Measurements from ENCODE around the gene FER. TPM values are rescaled to one million over a fixed set of nuclear protein-coding genes. Genes with fewer than 3 reads are reported as not detected.

The FER gene
- total and polyA plus RNA-seq, 2 of the 13 experiments (the other 11 are each of a cell fraction or from before 2014, with no cell fraction given), result 7.9 to 29.0 TPM

- no peak for TF ChIP-seq ZNF737 (CRISPR knock-in tag; IDR thresholded peaks at IDR 0.05; ENCODE audit: borderline replicate concordance)
- TF ChIP-seq ZNF367 (CRISPR knock-in tag; IDR thresholded peaks at IDR 0.05; ENCODE audit: borderline replicate concordance), result no peak
- no peak for TF ChIP-seq ARID2 (CRISPR knock-in tag; IDR thresholded peaks at IDR 0.05; ENCODE audit: borderline replicate concordance)
- no peak for TF ChIP-seq ZNF569 (CRISPR knock-in tag; IDR thresholded peaks at IDR 0.05; ENCODE audit: borderline replicate concordance)
- TF ChIP-seq RFXANK (CRISPR knock-in tag; IDR thresholded peaks at IDR 0.05), result no peak
- 25% methylated on average over 2 of the region's 5 CpGs for WGBS (ENCODE audit: low lambda C conversion rate)
- Histone ChIP-seq H3K9ac (ENCODE audit: insufficient read depth, low read depth, low read length) (no peak overlapping the region), H3K79me2 (ENCODE audit: insufficient read depth, low read length) (no peaks in the 10 kb centered on the region), H3K4me1 (ENCODE audit: insufficient read depth, low read length) (no peaks in the 10 kb centered on the region), H2AFZ (ENCODE audit: low read length) (no peak overlapping the region), H3K27ac (ENCODE audit: extremely low read length, insufficient read depth, low read length) (no peak overlapping the region), H3K9me3 (ENCODE audit: low read length) (no peaks in the 10 kb centered on the region), H3K27me3 (ENCODE audit: control insufficient read depth in 1 of 2, insufficient read depth in 2 of 2, low read length in 2 of 2) (peaks cover 0 to 6% of the 10 kb centered on the region in 2 experiments; a peak in 3 of 5 replicates), H3K4me3 (replicated peaks in 1 of 3; ENCODE audit: insufficient read depth in 1 of 3, low read depth in 2 of 3, low read length in 3 of 3) (no peak overlapping the region), H4K20me1 (ENCODE audit: insufficient read depth, low read length) (no peaks in the 10 kb centered on the region), H3K4me2 (ENCODE audit: low read depth, low read length) (no peak overlapping the region), H3K36me3 (replicated peaks in 1 of 2; ENCODE audit: control insufficient read depth in 1 of 2, insufficient read depth in 2 of 2, low read length in 2 of 2) (no peaks in the 10 kb centered on the region)
- no peak for FAIRE-seq
- no peak for ATAC-seq
- BruUV-seq (replicated peaks), result no TSS peak
- DNase-seq (ENCODE audit: low spot score), result no peak
- CTCF ChIA-PET (ENCODE audit: low intra/inter-chr PET ratio, low total read pairs), result no interaction called here
- intact Hi-C loops (cut with micrococcal nuclease; ENCODE audit: unreplicated experiment), result no loop called here
- in situ Hi-C loops (cut with HindIII; ENCODE audit: extremely low pct_ligation_motif_present, low pct_unique_long_range_greater_than_20kb), result no loop called here
- POLR2A ChIA-PET, result no interaction called here
Observed at GRCh38 chr5:109239456-109239855, 491.8 kb downstream of the FER start.

- DNase-seq (ENCODE audit: low spot score), result no peak
- no peak for FAIRE-seq
- Histone ChIP-seq H3K27me3 (ENCODE audit: control insufficient read depth in 1 of 2, insufficient read depth in 2 of 2, low read length in 2 of 2) (peaks cover 0 to 6% of the 10 kb centered on the region in 2 experiments; a peak in 2 of 5 replicates), H4K20me1 (ENCODE audit: insufficient read depth, low read length) (no peaks in the 10 kb centered on the region), H3K4me3 (replicated peaks in 1 of 3; ENCODE audit: insufficient read depth in 1 of 3, low read depth in 2 of 3, low read length in 3 of 3) (no peak overlapping the region), H3K9me3 (ENCODE audit: low read length) (peaks cover 20% of the 10 kb centered on the region), H3K27ac (ENCODE audit: extremely low read length, insufficient read depth, low read length) (no peak overlapping the region), H3K79me2 (ENCODE audit: insufficient read depth, low read length) (no peaks in the 10 kb centered on the region), H3K9ac (ENCODE audit: insufficient read depth, low read depth, low read length) (no peak overlapping the region), H2AFZ (ENCODE audit: low read length) (no peak overlapping the region), H3K4me2 (ENCODE audit: low read depth, low read length) (no peak overlapping the region), H3K36me3 (replicated peaks in 1 of 2; ENCODE audit: control insufficient read depth in 1 of 2, insufficient read depth in 2 of 2, low read length in 2 of 2) (no peaks in the 10 kb centered on the region), H3K4me1 (ENCODE audit: insufficient read depth, low read length) (no peaks in the 10 kb centered on the region)
- ATAC-seq, result no peak
- ChIA-PET CTCF (ENCODE audit: low intra/inter-chr PET ratio, low total read pairs) (no interaction called here), POLR2A (no interaction called here)
- in situ Hi-C loops (cut with HindIII; ENCODE audit: extremely low pct_ligation_motif_present, low pct_unique_long_range_greater_than_20kb) (no loop called here), intact Hi-C loops (cut with micrococcal nuclease; ENCODE audit: unreplicated experiment) (no loop called here)
- BruUV-seq (replicated peaks), result no TSS peak
- TF ChIP-seq ZNF687 (CRISPR knock-in tag; IDR thresholded peaks at IDR 0.05) (no peak), TFDP1 (CRISPR knock-in tag; IDR thresholded peaks at IDR 0.05; ENCODE audit: borderline replicate concordance) (no peak), ZNF382 (CRISPR knock-in tag; IDR thresholded peaks at IDR 0.05; ENCODE audit: borderline replicate concordance) (no peak), GFI1 (CRISPR knock-in tag; IDR thresholded peaks at IDR 0.05; ENCODE audit: borderline replicate concordance) (no peak), ZNF460 (CRISPR knock-in tag; IDR thresholded peaks at IDR 0.05; ENCODE audit: borderline replicate concordance) (no peak), ZNF230 (CRISPR knock-in tag; IDR thresholded peaks at IDR 0.05) (no peak), ZSCAN25 (CRISPR knock-in tag; IDR thresholded peaks at IDR 0.05) (no peak), ZNF430 (CRISPR knock-in tag; IDR thresholded peaks at IDR 0.05) (no peak), ZNF878 (CRISPR knock-in tag; IDR thresholded peaks at IDR 0.05) (no peak)
Observed at GRCh38 chr5:109242518-109242917, 494.8 kb downstream of the FER start.

Measured in HepG2 (cell line).